ENCODE data around the gene HRH4.

DNA sequence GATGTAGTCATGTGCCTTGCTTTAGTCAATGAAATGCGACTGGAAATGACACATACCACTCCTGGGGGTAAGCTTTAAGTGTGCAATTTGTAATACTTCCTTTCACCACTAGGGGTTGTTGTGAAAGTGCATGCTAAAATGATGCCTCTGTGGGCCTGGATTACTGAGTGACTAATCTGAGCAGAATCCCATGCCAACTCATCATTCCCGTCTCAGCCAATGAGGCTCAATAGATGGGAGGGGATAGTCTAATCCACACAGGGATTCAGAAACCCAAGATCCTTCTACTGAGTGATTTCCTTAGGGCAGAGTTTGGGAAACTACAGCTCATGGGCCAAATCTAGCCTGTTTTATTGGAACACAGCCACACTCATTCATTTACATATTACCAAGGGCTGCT is 54.0 kb downstream of the HRH4 start:
- TF ChIP-seq POLR2AphosphoS5 (IDR thresholded peaks at IDR 0.05; ENCODE audit: low read length) (no peak), NR2C2 (IDR thresholded peaks at IDR 0.05; ENCODE audit: borderline replicate concordance, control insufficient read depth, insufficient read length, low read depth) (no peak), POLR2A (IDR thresholded peaks at IDR 0.05; ENCODE audit: low read depth, low read length) (no peak), IRF4 (IDR thresholded peaks at IDR 0.05; ENCODE audit: low read depth, low read length) (no peak), EZH2 (IDR thresholded peaks at IDR 0.05; ENCODE audit: borderline replicate concordance, control insufficient read depth, low read depth, low read length) (no peak), YY1 (IDR thresholded peaks at IDR 0.05; ENCODE audit: low read depth, low read length) (no peak), ATF7 (IDR thresholded peaks at IDR 0.05; ENCODE audit: low read depth) (no peak), JUNB (IDR thresholded peaks at IDR 0.05) (no peak), RBBP5 (conservative IDR thresholded peaks at IDR 0.05) (no peak), RCOR1 (conservative IDR thresholded peaks at IDR 0.05; ENCODE audit: low read depth, low read length) (no peak), ESRRA (IDR thresholded peaks at IDR 0.05; ENCODE audit: low read length) (no peak)
- TF ChIP-seq, protein P1, sequence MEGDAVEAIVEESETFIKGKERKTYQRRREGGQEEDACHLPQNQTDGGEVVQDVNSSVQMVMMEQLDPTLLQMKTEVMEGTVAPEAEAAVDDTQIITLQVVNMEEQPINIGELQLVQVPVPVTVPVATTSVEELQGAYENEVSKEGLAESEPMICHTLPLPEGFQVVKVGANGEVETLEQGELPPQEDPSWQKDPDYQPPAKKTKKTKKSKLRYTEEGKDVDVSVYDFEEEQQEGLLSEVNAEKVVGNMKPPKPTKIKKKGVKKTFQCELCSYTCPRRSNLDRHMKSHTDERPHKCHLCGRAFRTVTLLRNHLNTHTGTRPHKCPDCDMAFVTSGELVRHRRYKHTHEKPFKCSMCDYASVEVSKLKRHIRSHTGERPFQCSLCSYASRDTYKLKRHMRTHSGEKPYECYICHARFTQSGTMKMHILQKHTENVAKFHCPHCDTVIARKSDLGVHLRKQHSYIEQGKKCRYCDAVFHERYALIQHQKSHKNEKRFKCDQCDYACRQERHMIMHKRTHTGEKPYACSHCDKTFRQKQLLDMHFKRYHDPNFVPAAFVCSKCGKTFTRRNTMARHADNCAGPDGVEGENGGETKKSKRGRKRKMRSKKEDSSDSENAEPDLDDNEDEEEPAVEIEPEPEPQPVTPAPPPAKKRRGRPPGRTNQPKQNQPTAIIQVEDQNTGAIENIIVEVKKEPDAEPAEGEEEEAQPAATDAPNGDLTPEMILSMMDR (IDR thresholded peaks at IDR 0.05 in 2 of 3, conservative IDR thresholded peaks at IDR 0.05 in 1 of 3; ENCODE audit: control insufficient read depth in 2 of 3, extremely low read depth in 1 of 3, insufficient read depth in 1 of 3, low read depth in 3 of 3, low read length in 3 of 3): peak; percentile 48 to 67 (median 64)
- TF ChIP-seq, protein P2, sequence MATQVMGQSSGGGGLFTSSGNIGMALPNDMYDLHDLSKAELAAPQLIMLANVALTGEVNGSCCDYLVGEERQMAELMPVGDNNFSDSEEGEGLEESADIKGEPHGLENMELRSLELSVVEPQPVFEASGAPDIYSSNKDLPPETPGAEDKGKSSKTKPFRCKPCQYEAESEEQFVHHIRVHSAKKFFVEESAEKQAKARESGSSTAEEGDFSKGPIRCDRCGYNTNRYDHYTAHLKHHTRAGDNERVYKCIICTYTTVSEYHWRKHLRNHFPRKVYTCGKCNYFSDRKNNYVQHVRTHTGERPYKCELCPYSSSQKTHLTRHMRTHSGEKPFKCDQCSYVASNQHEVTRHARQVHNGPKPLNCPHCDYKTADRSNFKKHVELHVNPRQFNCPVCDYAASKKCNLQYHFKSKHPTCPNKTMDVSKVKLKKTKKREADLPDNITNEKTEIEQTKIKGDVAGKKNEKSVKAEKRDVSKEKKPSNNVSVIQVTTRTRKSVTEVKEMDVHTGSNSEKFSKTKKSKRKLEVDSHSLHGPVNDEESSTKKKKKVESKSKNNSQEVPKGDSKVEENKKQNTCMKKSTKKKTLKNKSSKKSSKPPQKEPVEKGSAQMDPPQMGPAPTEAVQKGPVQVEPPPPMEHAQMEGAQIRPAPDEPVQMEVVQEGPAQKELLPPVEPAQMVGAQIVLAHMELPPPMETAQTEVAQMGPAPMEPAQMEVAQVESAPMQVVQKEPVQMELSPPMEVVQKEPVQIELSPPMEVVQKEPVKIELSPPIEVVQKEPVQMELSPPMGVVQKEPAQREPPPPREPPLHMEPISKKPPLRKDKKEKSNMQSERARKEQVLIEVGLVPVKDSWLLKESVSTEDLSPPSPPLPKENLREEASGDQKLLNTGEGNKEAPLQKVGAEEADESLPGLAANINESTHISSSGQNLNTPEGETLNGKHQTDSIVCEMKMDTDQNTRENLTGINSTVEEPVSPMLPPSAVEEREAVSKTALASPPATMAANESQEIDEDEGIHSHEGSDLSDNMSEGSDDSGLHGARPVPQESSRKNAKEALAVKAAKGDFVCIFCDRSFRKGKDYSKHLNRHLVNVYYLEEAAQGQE (IDR thresholded peaks at IDR 0.05; ENCODE audit: low read depth, low read length): no peak
- TF ChIP-seq, protein P3, sequence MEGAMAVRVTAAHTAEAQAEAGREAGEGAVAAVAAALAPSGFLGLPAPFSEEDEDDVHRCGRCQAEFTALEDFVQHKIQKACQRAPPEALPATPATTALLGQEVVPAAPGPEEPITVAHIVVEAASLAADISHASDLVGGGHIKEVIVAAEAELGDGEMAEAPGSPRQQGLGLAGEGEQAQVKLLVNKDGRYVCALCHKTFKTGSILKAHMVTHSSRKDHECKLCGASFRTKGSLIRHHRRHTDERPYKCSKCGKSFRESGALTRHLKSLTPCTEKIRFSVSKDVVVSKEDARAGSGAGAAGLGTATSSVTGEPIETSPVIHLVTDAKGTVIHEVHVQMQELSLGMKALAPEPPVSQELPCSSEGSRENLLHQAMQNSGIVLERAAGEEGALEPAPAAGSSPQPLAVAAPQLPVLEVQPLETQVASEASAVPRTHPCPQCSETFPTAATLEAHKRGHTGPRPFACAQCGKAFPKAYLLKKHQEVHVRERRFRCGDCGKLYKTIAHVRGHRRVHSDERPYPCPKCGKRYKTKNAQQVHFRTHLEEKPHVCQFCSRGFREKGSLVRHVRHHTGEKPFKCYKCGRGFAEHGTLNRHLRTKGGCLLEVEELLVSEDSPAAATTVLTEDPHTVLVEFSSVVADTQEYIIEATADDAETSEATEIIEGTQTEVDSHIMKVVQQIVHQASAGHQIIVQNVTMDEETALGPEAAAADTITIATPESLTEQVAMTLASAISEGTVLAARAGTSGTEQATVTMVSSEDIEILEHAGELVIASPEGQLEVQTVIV (IDR thresholded peaks at IDR 0.05; ENCODE audit: borderline replicate concordance, partially characterized antibody): no peak

Data from GM12878 (cell line).